Stimulated activated CD4-positive, alpha-beta T cell treated with anti-CD3 and anti-CD28 coated beads, Interleukin-1b, Interleukin-23, amount 100 ng/mL, for 1 hour (primary cell): Measurements from ENCODE around the gene GNG13.

Experiments used
- DNase-seq, 2 donors: peaks; one replicate each; pipeline ENCODE4 v3.0.0-alpha.2; 2020; ENCODE audit warnings: low read depth in 2 of 2

Gene GNG13

DNA sequence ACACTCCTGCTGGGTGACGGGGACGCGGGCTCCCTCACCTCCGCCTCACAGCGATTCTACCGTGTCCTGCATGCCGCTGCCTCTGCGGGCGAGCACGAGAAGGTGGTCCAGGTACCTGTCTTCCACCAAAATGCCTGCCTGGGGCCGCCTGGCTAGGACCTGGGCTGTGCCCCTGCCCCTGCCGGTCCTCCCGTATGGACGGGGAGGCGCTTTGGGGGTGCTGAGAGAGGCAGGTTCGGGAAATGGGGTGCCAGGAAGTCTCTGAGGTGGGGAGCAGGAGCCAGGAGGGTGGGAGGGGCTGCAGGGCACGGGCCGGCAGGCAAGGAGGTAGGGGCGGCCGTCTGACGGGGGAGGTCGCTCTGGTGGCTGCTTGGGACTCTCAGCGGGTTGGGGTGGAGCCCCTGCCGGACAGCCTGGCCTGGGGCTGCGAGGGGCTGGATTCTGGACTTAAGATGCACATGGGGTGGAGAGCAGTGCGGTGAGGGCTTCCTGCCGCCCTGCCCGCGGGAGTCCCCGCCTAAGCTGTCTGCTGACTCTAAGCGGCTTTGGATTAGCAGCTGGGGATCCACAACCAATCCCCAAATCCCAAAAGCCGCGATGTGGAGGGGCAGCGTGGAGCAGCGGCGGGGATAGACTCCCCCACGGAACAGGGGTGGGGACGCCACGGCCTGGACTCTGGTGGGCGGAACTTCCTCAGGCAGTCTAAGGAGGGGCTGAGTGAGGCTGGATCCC, 6.3 kb downstream of the GNG13 start:
- no peak for DNase-seq

GRCh38 chr16:793414-793813, 7.1 kb downstream of the GNG13 start:
- DNase-seq: no peak

GRCh38 chr16:792221-792995, 8.1 kb downstream of the GNG13 start:
- no peak for DNase-seq

DNA sequence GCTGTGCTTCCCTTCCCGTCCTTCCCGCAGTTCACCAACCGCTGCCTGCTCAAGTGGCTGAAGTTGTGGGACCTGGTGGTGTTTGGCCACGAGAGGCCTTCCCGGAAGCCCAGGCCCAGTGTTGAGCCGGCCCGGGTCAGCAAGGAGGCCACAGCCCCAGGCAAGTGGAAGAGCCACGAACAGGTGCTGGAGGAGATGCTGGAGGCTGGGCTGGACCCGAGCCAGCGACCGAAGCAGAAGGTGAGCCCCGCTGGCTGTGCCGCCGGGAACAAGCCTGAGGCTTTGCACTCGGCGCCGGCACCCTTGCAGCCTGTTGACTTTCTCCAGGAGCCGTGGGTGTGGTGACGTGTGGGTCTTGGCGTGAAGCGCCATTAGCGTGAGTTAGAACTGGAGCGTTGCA, 9.4 kb downstream of the GNG13 start:
- no peak for DNase-seq

DNA sequence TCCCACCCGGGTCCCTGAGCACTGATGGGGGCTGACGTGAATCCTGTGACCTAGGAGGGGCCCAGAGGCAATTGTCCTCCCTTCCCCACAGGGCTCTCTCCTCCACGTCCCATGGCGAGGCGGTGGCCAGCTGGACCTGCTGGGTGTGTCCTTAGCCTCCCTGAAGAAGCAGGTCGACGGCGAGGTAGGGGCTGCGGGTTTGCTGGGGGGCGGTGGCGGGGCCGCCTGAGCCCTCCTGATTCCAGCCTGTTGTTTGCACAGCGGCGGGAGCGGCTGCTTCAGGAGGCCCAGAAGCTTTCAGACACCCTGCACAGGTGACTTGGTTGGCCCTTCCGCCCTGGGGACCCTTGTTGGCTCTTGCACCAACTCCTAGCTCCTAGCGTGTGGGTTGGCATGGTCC, 10.4 kb downstream of the GNG13 start:
- DNase-seq: no peak

- no peak for DNase-seq
Measured at GRCh38 chr16:789191-789850, 11.2 kb downstream of the GNG13 start.

- peak; percentile 86 to 94 for DNase-seq
Measured at GRCh38 chr16:788399-789126, 12.0 kb downstream of the GNG13 start, which contains the start of gene CHTF18. CHTF18 (plus strand) TSS chr16:788620; CDS start chr16:788685, 65 bp downstream.

- DNase-seq: no peak
Measured at GRCh38 chr16:787978-788398, 12.5 kb downstream of the GNG13 start, which contains the start of gene RPUSD1. RPUSD1 (minus strand) TSS chr16:788381; CDS start chr16:787737, 644 bp downstream.

DNA sequence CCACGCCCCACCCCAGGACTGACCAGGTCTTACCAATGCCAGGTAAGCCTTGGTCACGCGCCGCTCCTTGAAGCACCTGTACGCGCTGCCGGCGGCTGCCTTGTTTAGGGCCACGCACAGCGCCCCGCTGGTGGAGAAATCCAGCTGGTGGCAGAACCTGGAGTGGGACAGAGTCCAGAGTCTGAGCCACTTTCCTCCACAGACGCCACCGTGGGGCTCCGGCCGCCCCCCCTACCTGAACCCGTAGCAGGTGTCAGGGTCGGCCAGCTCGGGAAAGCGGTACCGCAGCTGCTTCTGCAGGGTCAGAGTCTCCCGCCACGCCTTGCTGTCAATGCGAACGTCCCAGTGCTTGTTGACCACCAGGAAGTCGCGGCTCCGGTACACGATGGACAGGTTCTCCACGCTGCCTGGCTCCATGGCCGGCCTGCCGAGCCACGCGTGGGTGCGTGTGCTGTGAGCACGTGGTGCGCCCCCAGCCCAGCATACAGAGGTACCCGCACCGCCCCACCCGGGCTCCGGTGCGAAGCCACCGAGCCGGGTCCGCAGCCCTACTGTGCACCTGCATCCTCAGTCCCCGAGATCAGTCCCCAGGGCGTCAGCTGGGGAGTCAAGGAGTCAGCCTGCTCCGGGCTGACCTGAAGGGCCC, 13.1 kb downstream of the GNG13 start:
- no peak for DNase-seq

GRCh38 chr16:785563-786535, 14.7 kb downstream of the GNG13 start:
- DNase-seq: peak; percentile 40 to 63

DNA sequence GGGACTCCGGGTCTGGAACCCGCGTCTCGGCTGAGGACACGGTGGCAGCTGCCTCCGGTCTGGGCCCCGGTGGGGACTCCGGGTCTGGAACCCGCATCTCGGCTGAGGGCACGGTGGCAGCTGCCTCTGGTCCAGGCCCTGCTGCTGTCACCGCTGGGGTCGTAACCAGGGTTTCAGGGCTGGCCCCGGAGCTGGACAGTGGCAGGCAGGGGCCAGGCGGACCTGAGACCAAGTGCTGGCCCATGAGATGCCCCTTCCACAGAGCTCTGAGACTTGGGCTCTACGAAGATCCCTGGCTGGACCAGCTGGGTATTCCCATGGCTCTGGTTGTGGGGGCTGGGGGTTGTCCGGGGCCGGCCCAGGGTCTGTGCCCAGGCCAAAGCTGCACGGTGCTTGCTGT, 16.1 kb downstream of the GNG13 start:
- no peak for DNase-seq

- no peak for DNase-seq
Measured at GRCh38 chr16:783404-784161, 17.0 kb downstream of the GNG13 start.

- DNase-seq: no peak
Measured at GRCh38 chr16:782766-783403, 17.6 kb downstream of the GNG13 start.

DNA sequence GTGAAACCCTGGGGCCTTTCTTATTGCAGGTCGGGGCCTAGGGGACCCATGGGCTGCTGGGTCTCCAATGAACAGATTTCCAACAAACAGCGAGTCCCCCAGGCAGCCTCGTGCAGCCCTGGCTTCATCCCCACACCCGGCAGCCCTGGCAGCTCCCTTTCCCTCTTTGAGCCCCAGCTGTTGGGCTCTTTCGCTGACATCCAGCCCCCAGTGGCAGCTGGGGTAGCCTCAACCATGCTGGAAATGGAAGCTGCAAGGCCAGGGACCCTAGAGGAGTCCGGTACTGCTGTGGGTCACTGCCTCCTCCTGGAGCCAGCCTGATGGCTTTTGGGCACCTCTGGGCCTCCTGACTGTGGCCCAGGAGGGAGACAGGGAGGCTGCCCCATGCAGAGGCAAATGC, 18.3 kb downstream of the GNG13 start:
- no peak for DNase-seq

DNA sequence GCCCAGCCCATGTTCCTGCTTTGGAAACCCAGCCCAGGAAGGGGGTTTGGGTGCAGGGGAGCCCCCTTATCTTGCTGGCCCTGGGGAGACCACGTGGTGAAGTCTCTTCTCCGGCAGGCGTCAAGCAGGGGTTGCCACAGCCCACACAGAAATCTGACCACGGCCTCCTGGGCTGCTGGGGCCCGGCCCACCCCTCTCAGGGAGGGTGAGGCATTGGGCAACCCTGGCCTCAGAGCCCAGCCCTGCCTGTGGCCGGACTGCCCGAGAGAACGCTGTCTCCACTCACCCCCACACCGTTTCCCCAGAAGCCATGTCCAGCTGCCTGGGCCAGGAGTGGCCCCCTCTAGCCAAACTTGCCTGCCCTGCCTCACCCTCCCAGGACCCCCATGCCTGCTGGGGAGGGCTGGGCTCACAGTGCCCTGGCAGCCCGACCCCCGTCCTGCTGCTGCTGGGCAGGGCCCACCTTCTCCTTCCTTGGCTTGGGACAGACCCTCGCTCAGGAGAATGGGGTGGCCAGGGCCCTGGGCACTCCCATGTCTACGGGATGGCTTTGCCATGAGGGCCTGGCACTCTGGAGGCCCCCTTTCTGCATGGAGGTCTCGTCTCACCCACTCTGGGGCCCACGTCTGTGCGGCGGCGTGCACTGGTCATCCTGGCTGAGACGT, 19.1 kb downstream of the GNG13 start:
- DNase-seq: no peak

GRCh38 chr16:780296-780695, 20.2 kb downstream of the GNG13 start:
- DNase-seq: no peak

DNA sequence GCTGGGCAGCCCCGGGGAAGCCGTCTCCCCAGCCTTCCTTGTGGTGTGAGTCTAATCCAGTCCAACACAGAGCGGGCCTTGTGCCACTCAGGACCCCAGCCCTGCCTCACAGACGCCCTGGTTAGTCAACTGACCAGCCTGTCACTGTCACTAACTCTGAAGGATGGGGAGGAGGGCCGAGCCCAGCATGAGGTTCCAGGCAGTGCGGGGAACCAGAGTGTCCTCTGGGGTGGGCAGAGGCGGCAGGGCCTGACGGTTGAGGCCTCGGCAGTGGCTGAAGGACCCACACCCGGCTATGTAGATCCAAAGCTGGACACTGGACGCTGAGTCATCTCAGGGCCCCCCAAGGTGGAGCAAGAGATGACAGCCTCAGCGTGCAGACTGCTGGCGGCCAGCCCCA, 21.0 kb downstream of the GNG13 start:
- no peak for DNase-seq

DNA sequence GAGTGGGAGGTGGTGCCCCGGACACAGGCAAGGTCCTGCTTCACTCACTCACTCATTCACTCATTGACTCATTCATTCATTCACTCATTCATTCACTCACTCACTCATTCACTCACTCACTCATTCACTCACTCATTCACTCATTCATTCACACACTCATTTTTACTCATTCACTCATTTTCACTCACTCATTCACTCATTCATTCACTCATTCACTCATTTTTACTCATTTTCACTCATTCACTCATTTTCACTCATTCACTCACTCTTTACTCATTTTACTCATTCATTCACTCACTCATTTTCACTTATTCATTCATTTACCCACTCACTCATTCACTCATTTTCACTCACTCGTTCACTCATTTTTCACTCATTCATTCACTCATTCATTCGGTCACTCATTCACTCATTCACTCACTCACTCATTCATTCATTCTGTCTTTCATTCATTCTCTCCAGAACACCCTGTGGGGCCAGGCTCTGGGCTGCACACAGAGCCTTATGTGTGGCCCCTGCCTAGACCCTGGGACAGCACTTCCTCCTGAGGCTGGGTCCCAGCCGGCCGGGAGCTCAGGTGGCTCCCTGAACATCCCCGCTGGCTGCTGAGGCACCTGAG, 21.5 kb downstream of the GNG13 start:
- DNase-seq: no peak
